H9 (cell line): ENCODE measurements around the gene TCF4. TPM values are rescaled to one million over a fixed set of nuclear protein-coding genes. Genes with fewer than 3 reads are reported as not detected.

ENCODE experiments used
- DNase-seq: peaks from one replicate; pipeline ENCODE4 v3.0.0-alpha.2; 2017
- H2AFZ ChIP-seq: one replicate; pipeline ENCODE4 v1.6.1; 2013; ENCODE audit warnings: mild to moderate bottlenecking, low read length, control low read depth, moderate library complexity
- H2AK5ac ChIP-seq: 2 replicates; pipeline ENCODE4 v1.6.1; 2013; ENCODE audit warnings: low read length, control low read depth, mixed read lengths; ENCODE audit not compliant: insufficient read length
- H2BK120ac ChIP-seq: one replicate; pipeline ENCODE4 v1.6.1; 2013; ENCODE audit warnings: low read depth, mild to moderate bottlenecking, low read length, control low read depth, inconsistent platforms; ENCODE audit not compliant: poor library complexity, severe bottlenecking
- H2BK12ac ChIP-seq: 2 replicates; pipeline ENCODE4 v1.6.1; 2013; ENCODE audit warnings: low read length, control low read depth, mixed read lengths, low read depth; ENCODE audit not compliant: insufficient read length
- H2BK15ac ChIP-seq: 2 replicates; pipeline ENCODE4 v1.6.1; 2013; ENCODE audit warnings: low read depth, low read length, control low read depth
- H2BK20ac ChIP-seq: one replicate; pipeline ENCODE4 v1.6.1; 2013; ENCODE audit warnings: low read depth, mild to moderate bottlenecking, low read length, control low read depth, inconsistent platforms; ENCODE audit not compliant: poor library complexity, severe bottlenecking
- H2BK5ac ChIP-seq: 2 replicates; pipeline ENCODE4 v1.6.1; 2013; ENCODE audit warnings: low read length, control low read depth, mixed read lengths; ENCODE audit not compliant: insufficient read length
- H3K14ac ChIP-seq: 2 replicates; pipeline ENCODE4 v1.6.1; 2013; ENCODE audit warnings: low read length, control low read depth; ENCODE audit not compliant: insufficient read depth
- H3K18ac ChIP-seq: 2 replicates; pipeline ENCODE4 v1.6.1; 2013; ENCODE audit warnings: low read depth, mild to moderate bottlenecking, mixed read lengths, low read length, control low read depth; ENCODE audit not compliant: insufficient read length
- H3K23ac ChIP-seq: 2 replicates; pipeline ENCODE4 v1.6.1; 2013; ENCODE audit warnings: low read length, control low read depth, mixed read lengths, low read depth; ENCODE audit not compliant: insufficient read length
- H3K23me2 ChIP-seq: 2 replicates; pipeline ENCODE4 v1.6.1; 2013; ENCODE audit warnings: low read depth, mild to moderate bottlenecking, mixed read lengths, low read length, control low read depth; ENCODE audit not compliant: insufficient read length, poor library complexity, severe bottlenecking
- H3K27ac ChIP-seq: 2 replicates; pipeline ENCODE4 v1.5.1; 2013; ENCODE audit warnings: low read length, control low read depth, mixed read lengths, low read depth; ENCODE audit not compliant: insufficient read length
- H3K27me3 ChIP-seq: 2 replicates; pipeline ENCODE4 v1.6.1; 2013; ENCODE audit warnings: low read length, control low read depth, inconsistent platforms; ENCODE audit not compliant: insufficient read depth
- H3K4ac ChIP-seq: 2 replicates; pipeline ENCODE4 v1.6.1; 2013; ENCODE audit warnings: low read depth, mild to moderate bottlenecking, control low read depth, inconsistent platforms, low read length, moderate library complexity
- H3K4me1 ChIP-seq: 2 replicates; pipeline ENCODE4 v1.6.1; 2013; ENCODE audit warnings: low read length, control low read depth, inconsistent platforms; ENCODE audit not compliant: insufficient read depth
- H3K4me2 ChIP-seq: 2 replicates; pipeline ENCODE4 v1.6.1; 2013; ENCODE audit warnings: low read length, control low read depth, mixed read lengths; ENCODE audit not compliant: insufficient read length, insufficient read depth
- H3K56ac ChIP-seq: 2 replicates; pipeline ENCODE4 v1.6.1; 2013; ENCODE audit warnings: low read depth, mild to moderate bottlenecking, mixed read lengths, low read length, control low read depth; ENCODE audit not compliant: insufficient read length
- H3K79me1 ChIP-seq: 2 replicates; pipeline ENCODE4 v1.6.1; 2013; ENCODE audit warnings: low read depth, mild to moderate bottlenecking, moderate library complexity, low read length, control low read depth, inconsistent platforms; ENCODE audit not compliant: insufficient read depth, poor library complexity, severe bottlenecking
- H3K79me2 ChIP-seq: 2 replicates; pipeline ENCODE4 v1.6.1; 2013; ENCODE audit warnings: low read length, control low read depth, inconsistent platforms; ENCODE audit not compliant: insufficient read depth
- H3K9ac ChIP-seq: 2 replicates; pipeline ENCODE4 v1.6.1; 2013; ENCODE audit warnings: low read length, control low read depth, mixed read lengths; ENCODE audit not compliant: insufficient read length; ENCODE audit errors: extremely low read depth
- H3K9me3 ChIP-seq: one replicate; pipeline ENCODE4 v1.6.1; 2013; ENCODE audit warnings: low read depth, low read length, inconsistent platforms; ENCODE audit not compliant: control insufficient read depth
- H3T11ph ChIP-seq: one replicate; pipeline ENCODE4 v1.6.1; 2013; ENCODE audit warnings: mild to moderate bottlenecking, low read length, control low read depth, inconsistent platforms
- H4K20me1 ChIP-seq: one replicate; pipeline ENCODE4 v1.6.1; 2013; ENCODE audit not compliant: control insufficient read depth, insufficient read length, insufficient read depth
- H4K5ac ChIP-seq: 2 replicates; pipeline ENCODE4 v1.6.1; 2013; ENCODE audit warnings: low read depth, mild to moderate bottlenecking, mixed read lengths, low read length, control low read depth; ENCODE audit not compliant: insufficient read length
- H4K8ac ChIP-seq: replicated peaks from 2 replicates; pipeline ENCODE4 v1.6.1; 2013; ENCODE audit warnings: low read length, control low read depth, mixed read lengths, low read depth; ENCODE audit not compliant: insufficient read length
- H4K91ac ChIP-seq: 2 replicates; pipeline ENCODE4 v1.6.1; 2013; ENCODE audit warnings: low read depth, mild to moderate bottlenecking, moderate library complexity, mixed read lengths, low read length, control low read depth; ENCODE audit not compliant: insufficient read length
- H3K27ac Mint-ChIP-seq, 3 experiments: 2 replicates in 2 of 3; 3 replicates in 1 of 3; pipeline ENCODE4 v1.8.0; 2020 to 2021; ENCODE audit warnings: mixed read lengths in 3 of 3, mild to moderate bottlenecking in 1 of 3, moderate library complexity in 1 of 3
- H3K27me3 Mint-ChIP-seq: 2 replicates; pipeline ENCODE4 v1.8.0; 2021; ENCODE audit warnings: low read depth, mild to moderate bottlenecking, moderate library complexity, mixed read lengths
- H3K36me3 Mint-ChIP-seq, 3 experiments: 2 replicates in 2 of 3; 3 replicates in 1 of 3; pipeline ENCODE4 v1.8.0; 2020 to 2021; ENCODE audit warnings: low read depth in 3 of 3, mixed read lengths in 3 of 3; ENCODE audit not compliant: insufficient read depth in 1 of 3
- H3K4me1 Mint-ChIP-seq, 2 experiments: 2 replicates each; pipeline ENCODE4 v1.8.0; 2020; ENCODE audit warnings: mixed read lengths in 2 of 2
- H3K4me3 Mint-ChIP-seq, 2 experiments: 2 replicates in 1 of 2; 3 replicates in 1 of 2; pipeline ENCODE4 v1.8.0; 2020 to 2021; ENCODE audit warnings: mild to moderate bottlenecking in 2 of 2, mixed read lengths in 2 of 2, moderate library complexity in 1 of 2
- H3K9me3 Mint-ChIP-seq, 2 experiments: 2 replicates in 1 of 2; 3 replicates in 1 of 2; pipeline ENCODE4 v1.8.0; 2020; ENCODE audit warnings: mild to moderate bottlenecking in 2 of 2, mixed read lengths in 2 of 2, moderate library complexity in 1 of 2
- CTCF ChIP-seq: fragments of 200-600 bp; sonication (generic); conservative IDR thresholded peaks from 3 replicates; pipeline ENCODE4 v1.8.0; 2021; ENCODE audit warnings: antibody characterized with exemption, mild to moderate bottlenecking
- WGBS: extraction: QIAGEN DNeasy Blood & Tissue Kit; methylation state at CpG from one replicate; pipeline ENCODE4 v1.1.7; 2013; ENCODE audit warnings: missing lambda C conversion rate, low lambda C conversion rate, mixed read lengths; ENCODE audit not compliant: insufficient read length; ENCODE audit errors: extremely low coverage; 5-methylcytosine and 5-hydroxymethylcytosine counted together
- total RNA-seq: library from RNA; stranded (reverse); gene quantifications from 2 replicates; pipeline ENCODE4 v1.2.1, GENCODE V29; 2021

Gene TCF4
- total RNA-seq, 1 experiment from 2014 or later = 99.4 TPM

DNA sequence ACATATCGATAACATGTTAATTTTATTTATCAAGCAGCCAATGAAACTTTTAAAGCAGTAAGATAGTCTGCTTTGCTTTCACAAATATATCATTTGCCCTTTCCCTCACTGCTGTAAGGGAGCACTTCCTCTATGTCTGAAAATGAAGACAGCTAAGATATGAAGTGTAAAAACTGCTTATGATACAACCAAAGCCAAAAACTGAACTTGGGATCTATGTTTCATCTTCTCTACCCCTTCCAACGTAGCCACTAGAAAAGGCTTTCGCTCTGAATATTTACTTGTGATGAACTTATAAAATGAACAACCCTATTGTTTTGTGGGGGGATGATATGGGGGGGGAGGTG is 140.3 kb downstream of the TCF4 start:
- no peak overlapping the region for H4K8ac ChIP-seq
- Mint-ChIP-seq H3K27me3 (no peaks in the 10 kb centered on the region), H3K27ac (no peak overlapping the region), H3K9me3 (peaks cover 0 to 12% of the 10 kb centered on the region in 2 experiments; a peak in 3 of 5 replicates), H3K4me3 (no peak overlapping the region), H3K36me3 (peaks cover 18 to 24% (median 21%) of the 10 kb centered on the region in 3 experiments; a peak in 6 of 7 replicates), H3K4me1 (peaks cover 32 to 35% of the 10 kb centered on the region in 2 experiments)
- TF ChIP-seq CTCF = no peak
- H3K14ac ChIP-seq = no peak overlapping the region
- H2BK15ac ChIP-seq = no peak overlapping the region
- no peak overlapping the region for H2BK120ac ChIP-seq
- no peak overlapping the region for H4K5ac ChIP-seq
- H3K4ac ChIP-seq = no peak overlapping the region
- H3K4me1 ChIP-seq = peaks cover 8% of the 10 kb centered on the region
- no peak overlapping the region for H3K27ac ChIP-seq
- H4K20me1 ChIP-seq = no peaks in the 10 kb centered on the region
- no peaks in the 10 kb centered on the region for H3K27me3 ChIP-seq
- no peak overlapping the region for H2BK5ac ChIP-seq
- peaks cover 24% of the 10 kb centered on the region; the same call in 1 of the 2 replicates for H3K79me2 ChIP-seq
- no peak overlapping the region for H2BK20ac ChIP-seq
- no peak overlapping the region for H3K18ac ChIP-seq
- no peak overlapping the region for H3K23ac ChIP-seq
- no peak for DNase-seq
- H3K23me2 ChIP-seq = no peaks in the 10 kb centered on the region
- H2BK12ac ChIP-seq = no peak overlapping the region
- no peak overlapping the region for H4K91ac ChIP-seq
- peaks cover 1% of the 10 kb centered on the region for H3K79me1 ChIP-seq
- no peaks in the 10 kb centered on the region for H3K9me3 ChIP-seq
- WGBS = no CpG with 5 or more reads among the region's 3 CpGs
- H3T11ph ChIP-seq = no peak overlapping the region
- no peak overlapping the region for H2AK5ac ChIP-seq
- no peak overlapping the region for H2AFZ ChIP-seq
- no peak overlapping the region for H3K9ac ChIP-seq
- no peak overlapping the region for H3K56ac ChIP-seq
- no peak overlapping the region for H3K4me2 ChIP-seq
